Measurements from ENCODE around the gene GABPB2. TPM values are rescaled to one million over a fixed set of nuclear protein-coding genes. Genes with fewer than 3 reads are reported as not detected.

The GABPB2 gene
- total RNA-seq, 1 donor from 2014 or later, result 3.7 TPM

DNA sequence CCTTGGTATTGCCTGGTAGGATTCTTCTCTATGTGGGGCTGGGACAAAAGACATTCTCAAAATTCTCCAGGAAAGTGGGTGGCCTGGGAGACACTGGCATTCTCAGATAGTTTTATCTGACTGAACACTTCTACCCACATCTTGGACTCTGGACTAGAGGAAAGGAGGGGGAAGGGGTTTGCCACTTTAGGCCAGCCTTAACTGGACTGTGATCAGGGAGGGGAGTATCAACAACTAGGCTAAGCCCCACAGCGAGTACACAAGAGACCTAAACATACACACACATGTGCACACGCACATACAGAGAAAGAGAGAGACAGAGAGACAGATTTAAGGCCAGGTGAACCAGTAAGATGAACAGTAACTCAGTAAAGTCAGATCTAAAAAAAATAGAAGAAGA lies 77.1 kb downstream of the GABPB2 start:
- DNase-seq (ENCODE audit: low read depth), result no peak
- H3K36me3 ChIP-seq (ENCODE audit: control insufficient read depth, insufficient read depth, low read length), result no peaks in the 10 kb centered on the region
- peaks cover 3% of the 10 kb centered on the region for H3K27me3 ChIP-seq (ENCODE audit: control insufficient read depth, insufficient read depth, low read length)
- TF ChIP-seq, protein P1, sequence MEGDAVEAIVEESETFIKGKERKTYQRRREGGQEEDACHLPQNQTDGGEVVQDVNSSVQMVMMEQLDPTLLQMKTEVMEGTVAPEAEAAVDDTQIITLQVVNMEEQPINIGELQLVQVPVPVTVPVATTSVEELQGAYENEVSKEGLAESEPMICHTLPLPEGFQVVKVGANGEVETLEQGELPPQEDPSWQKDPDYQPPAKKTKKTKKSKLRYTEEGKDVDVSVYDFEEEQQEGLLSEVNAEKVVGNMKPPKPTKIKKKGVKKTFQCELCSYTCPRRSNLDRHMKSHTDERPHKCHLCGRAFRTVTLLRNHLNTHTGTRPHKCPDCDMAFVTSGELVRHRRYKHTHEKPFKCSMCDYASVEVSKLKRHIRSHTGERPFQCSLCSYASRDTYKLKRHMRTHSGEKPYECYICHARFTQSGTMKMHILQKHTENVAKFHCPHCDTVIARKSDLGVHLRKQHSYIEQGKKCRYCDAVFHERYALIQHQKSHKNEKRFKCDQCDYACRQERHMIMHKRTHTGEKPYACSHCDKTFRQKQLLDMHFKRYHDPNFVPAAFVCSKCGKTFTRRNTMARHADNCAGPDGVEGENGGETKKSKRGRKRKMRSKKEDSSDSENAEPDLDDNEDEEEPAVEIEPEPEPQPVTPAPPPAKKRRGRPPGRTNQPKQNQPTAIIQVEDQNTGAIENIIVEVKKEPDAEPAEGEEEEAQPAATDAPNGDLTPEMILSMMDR (IDR thresholded peaks at IDR 0.05; ENCODE audit: insufficient read depth, low read length, poor library complexity, severe bottlenecking), result no peak
- no peak overlapping the region for H3K4me3 ChIP-seq (ENCODE audit: low read depth, low read length)

DNA sequence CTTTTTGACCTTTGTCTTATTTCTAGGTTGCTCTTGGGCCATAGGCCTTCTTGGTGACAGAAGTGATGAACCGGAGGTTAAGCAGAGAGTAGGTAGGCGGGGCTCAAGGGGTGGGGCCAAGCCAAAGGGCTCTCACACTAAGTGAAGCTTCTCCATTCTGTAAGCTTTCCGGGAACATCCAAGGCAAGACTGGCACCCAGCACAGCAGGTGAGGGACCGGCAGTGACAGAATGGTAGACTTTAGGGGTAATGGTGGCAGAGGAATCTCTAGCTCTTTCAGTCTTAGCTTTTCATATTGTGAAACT lies 85.9 kb downstream of the GABPB2 start, which contains the start of gene TNFAIP8L2:
TSS of gene TNFAIP8L2 (plus strand) at position 135 of the 305 bp plus-strand sequence. CDS start 2,049 bp downstream, outside the sequence.
- no peak within 1 kb of the TSS for H3K4me3 ChIP-seq (ENCODE audit: low read depth, low read length)
- DNase-seq (ENCODE audit: low read depth), result no peak
- H3K36me3 ChIP-seq (ENCODE audit: control insufficient read depth, insufficient read depth, low read length), result no peaks in the 10 kb centered on the region
- no peaks in the 10 kb centered on the region for H3K27me3 ChIP-seq (ENCODE audit: control insufficient read depth, insufficient read depth, low read length)
- TF ChIP-seq, protein P1 (IDR thresholded peaks at IDR 0.05; ENCODE audit: insufficient read depth, low read length, poor library complexity, severe bottlenecking), result no peak

DNA sequence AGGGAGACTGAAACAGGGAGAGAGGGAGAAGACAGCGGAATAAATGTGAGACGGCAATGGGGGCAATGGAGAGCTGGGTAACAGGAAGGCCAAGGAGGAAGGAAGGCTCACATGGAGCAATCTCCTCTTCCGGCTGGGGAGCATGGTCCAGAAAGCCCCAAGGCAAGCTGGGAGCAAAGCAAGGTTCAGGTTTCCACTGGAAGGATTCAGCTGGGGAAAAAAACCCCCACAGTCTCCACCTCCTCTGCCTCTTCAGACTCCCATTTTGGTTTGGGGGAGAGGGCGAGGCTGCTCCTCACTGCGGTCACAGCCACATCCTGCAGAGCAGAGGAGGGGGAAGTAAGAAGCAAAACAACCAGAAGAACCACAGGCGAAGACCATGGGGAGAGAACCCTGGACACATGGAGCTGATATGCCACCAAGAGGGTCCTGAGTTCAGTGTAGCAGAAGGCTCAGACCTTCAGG lies 86.5 kb downstream of the GABPB2 start:
- no peak overlapping the region for H3K4me3 ChIP-seq (ENCODE audit: low read depth, low read length)
- TF ChIP-seq, protein P1 (IDR thresholded peaks at IDR 0.05; ENCODE audit: insufficient read depth, low read length, poor library complexity, severe bottlenecking), result no peak
- H3K27me3 ChIP-seq (ENCODE audit: control insufficient read depth, insufficient read depth, low read length), result no peaks in the 10 kb centered on the region
- no peaks in the 10 kb centered on the region for H3K36me3 ChIP-seq (ENCODE audit: control insufficient read depth, insufficient read depth, low read length)
- no peak for DNase-seq (ENCODE audit: low read depth)

DNA sequence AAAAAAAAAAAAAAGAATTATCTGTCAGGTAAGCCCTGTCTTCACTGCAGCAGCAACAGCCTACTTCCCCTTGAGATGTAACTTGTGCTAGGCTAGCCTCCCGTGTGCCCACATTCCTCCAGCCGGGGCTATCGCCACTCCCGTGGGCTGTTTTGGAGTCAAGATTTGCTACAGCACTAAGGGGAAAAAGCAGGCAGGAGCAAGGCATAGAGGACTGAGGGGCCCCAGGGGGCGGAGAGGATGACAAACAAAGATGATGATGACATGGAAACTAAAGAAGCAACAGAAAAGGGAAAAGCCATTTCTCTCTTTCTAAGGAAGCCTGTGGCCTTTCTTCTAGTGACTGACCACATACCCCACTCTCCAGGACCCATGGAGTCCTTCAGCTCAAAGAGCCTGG lies 87.8 kb downstream of the GABPB2 start:
- Histone ChIP-seq H3K36me3 (ENCODE audit: control insufficient read depth, insufficient read depth, low read length) (no peaks in the 10 kb centered on the region), H3K27me3 (ENCODE audit: control insufficient read depth, insufficient read depth, low read length) (no peaks in the 10 kb centered on the region), H3K4me3 (ENCODE audit: low read depth, low read length) (no peak overlapping the region)
- DNase-seq (ENCODE audit: low read depth), result no peak
- TF ChIP-seq, protein P1 (IDR thresholded peaks at IDR 0.05; ENCODE audit: insufficient read depth, low read length, poor library complexity, severe bottlenecking), result no peak

DNA sequence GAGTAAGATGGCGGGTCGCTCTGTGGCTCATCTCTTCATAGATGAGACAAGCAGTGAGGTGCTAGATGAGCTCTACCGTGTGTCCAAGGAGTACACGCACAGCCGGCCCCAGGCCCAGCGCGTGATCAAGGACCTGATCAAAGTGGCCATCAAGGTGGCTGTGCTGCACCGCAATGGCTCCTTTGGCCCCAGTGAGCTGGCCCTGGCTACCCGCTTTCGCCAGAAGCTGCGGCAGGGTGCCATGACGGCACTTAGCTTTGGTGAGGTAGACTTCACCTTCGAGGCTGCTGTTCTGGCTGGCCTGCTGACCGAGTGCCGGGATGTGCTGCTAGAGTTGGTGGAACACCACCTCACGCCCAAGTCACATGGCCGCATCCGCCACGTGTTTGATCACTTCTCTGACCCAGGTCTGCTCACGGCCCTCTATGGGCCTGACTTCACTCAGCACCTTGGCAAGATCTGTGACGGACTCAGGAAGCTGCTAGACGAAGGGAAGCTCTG lies 88.2 kb downstream of the GABPB2 start:
- Histone ChIP-seq H3K27me3 (ENCODE audit: control insufficient read depth, insufficient read depth, low read length) (no peaks in the 10 kb centered on the region), H3K4me3 (ENCODE audit: low read depth, low read length) (no peak overlapping the region), H3K36me3 (ENCODE audit: control insufficient read depth, insufficient read depth, low read length) (no peaks in the 10 kb centered on the region)
- no peak for DNase-seq (ENCODE audit: low read depth)
- TF ChIP-seq, protein P1 (IDR thresholded peaks at IDR 0.05; ENCODE audit: insufficient read depth, low read length, poor library complexity, severe bottlenecking), result no peak

DNA sequence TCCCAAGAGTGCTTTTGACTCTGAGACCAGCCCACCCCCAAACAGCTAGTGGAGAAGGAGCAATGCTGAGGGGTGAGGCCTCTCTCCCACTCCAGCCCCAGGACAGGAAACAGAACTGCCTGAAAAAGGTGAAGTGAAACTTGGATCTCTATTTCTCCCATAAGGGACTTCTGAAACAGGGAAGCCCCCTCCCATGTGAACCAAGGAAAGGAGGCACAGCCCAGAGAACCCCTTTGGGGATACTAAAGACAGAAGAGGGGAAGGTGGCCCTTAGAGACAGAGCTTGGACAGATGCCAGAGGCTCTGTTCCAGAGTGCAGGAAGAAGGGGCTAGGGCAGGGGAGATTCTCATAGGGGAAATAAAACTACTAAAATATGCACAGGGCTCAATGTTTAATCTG lies 88.8 kb downstream of the GABPB2 start:
- no peak overlapping the region for H3K4me3 ChIP-seq (ENCODE audit: low read depth, low read length)
- DNase-seq (ENCODE audit: low read depth), result no peak
- no peaks in the 10 kb centered on the region for H3K36me3 ChIP-seq (ENCODE audit: control insufficient read depth, insufficient read depth, low read length)
- TF ChIP-seq, protein P1 (IDR thresholded peaks at IDR 0.05; ENCODE audit: insufficient read depth, low read length, poor library complexity, severe bottlenecking), result no peak
- no peaks in the 10 kb centered on the region for H3K27me3 ChIP-seq (ENCODE audit: control insufficient read depth, insufficient read depth, low read length)

All from kidney epithelial cell (primary cell).